Lung (tissue), 12 donors: Measurements from ENCODE around the gene SAMD15. TPM values are rescaled to one million over a fixed set of nuclear protein-coding genes. Genes with fewer than 3 reads are reported as not detected.

Experiments used
- ATAC-seq: fragments of 200-7000 bp; cut with Tn5 transposase; one replicate; pipeline ENCODE4 v1.9.1; 2020; ENCODE audit warnings: moderate number of reproducible peaks; ENCODE audit not compliant: insufficient read depth, low FRiP score
- DNase-seq, 3 donors: peaks; one replicate each; pipeline ENCODE4 v3.0.0-alpha.2; 2013 to 2017
- H3K27ac ChIP-seq, 2 donors: one replicate each; pipeline ENCODE4 v1.5.1; 2013; ENCODE audit warnings: mild to moderate bottlenecking in 2 of 2, moderate library complexity in 2 of 2, control low read depth in 1 of 2, inconsistent platforms in 1 of 2, low read depth in 1 of 2, low read length in 1 of 2
- H3K27me3 ChIP-seq, 3 donors: one replicate each; pipeline ENCODE4 v1.5.1; 2013; ENCODE audit warnings: low read length in 2 of 3; ENCODE audit not compliant: control insufficient read depth in 3 of 3, insufficient read depth in 3 of 3
- H3K36me3 ChIP-seq, 4 donors: one replicate each; pipeline ENCODE4 v1.5.1; 2013; ENCODE audit warnings: low read length in 4 of 4, mild to moderate bottlenecking in 1 of 4, moderate library complexity in 1 of 4; ENCODE audit not compliant: control insufficient read depth in 4 of 4, insufficient read depth in 4 of 4
- H3K4me1 ChIP-seq, 5 donors: one replicate each; pipeline ENCODE4 v1.5.1; 2013; ENCODE audit warnings: low read length in 5 of 5, mild to moderate bottlenecking in 2 of 5, moderate library complexity in 1 of 5; ENCODE audit not compliant: control insufficient read depth in 5 of 5, insufficient read depth in 5 of 5
- H3K4me3 ChIP-seq: one replicate; pipeline ENCODE4 v1.5.1; 2013; ENCODE audit warnings: mild to moderate bottlenecking, control low read depth, moderate library complexity
- H3K9ac ChIP-seq, 2 donors: one replicate each; pipeline ENCODE4 v1.5.1; 2013; ENCODE audit warnings: low read length in 2 of 2, control low read depth in 1 of 2; ENCODE audit not compliant: insufficient read depth in 1 of 2
- H3K9me3 ChIP-seq, 4 donors: one replicate each; pipeline ENCODE4 v1.5.1; 2013; ENCODE audit warnings: low read length in 3 of 4, mild to moderate bottlenecking in 1 of 4, moderate library complexity in 1 of 4; ENCODE audit not compliant: control insufficient read depth in 4 of 4, insufficient read depth in 3 of 4
- WGBS, 2 donors: extraction: QIAGEN DNeasy Blood & Tissue Kit; methylation state at CpG; one replicate each; pipeline ENCODE4 v1.1.7; 2013; 5-methylcytosine and 5-hydroxymethylcytosine counted together
- polyA plus RNA-seq, 2 donors: library from polyadenylated mRNA; stranded (reverse); fragments of 200-250 nt; gene quantifications; one replicate each; pipeline ENCODE4 v1.2.1, GENCODE V29; 2013
- total RNA-seq, 2 donors: library from RNA; depleted of rRNA in 1 of 2; stranded (reverse); fragments of >200 nt in 1 of 2; gene quantifications; one replicate each; pipeline ENCODE4 v1.2.1, GENCODE V29; 2014 to 2021
- TF ChIP-seq, protein P1 (sequence below): IDR thresholded peaks from 2 replicates; pipeline ENCODE4 v1.5.1; 2012; ENCODE audit warnings: mild to moderate bottlenecking; ENCODE audit errors: control extremely low read depth, extremely low read depth
- donor health status: control.
- donor health status: control.
- donor health status: Bipolar disorder and iron deficiency.
- donor health status: healthy.
- donor health status: DM: yes; HTN: yes; CAD: no.

SAMD15 gene
- total and polyA plus RNA-seq, 4 donors, result 0.71 to 12.5 (median 3.6) TPM

DNA sequence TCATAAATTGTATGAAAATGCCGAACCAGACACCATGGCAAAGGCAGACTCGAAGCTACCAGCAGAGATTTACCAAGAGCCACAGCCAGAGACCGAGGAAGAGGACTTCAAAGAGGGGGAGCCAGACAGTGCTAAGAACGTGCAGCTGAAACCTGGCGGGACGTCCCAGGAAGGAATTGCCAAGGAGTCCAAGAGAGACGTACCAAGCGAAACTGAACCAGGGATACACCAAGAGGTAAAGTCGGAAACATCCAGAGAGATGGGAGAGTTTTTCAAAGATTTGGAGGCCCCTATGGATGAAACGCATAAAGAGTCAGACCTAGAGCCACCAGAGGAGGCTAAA is 294 bp downstream of the SAMD15 start:
- Histone ChIP-seq H3K4me1 (peaks cover 0 to 18% (median 4%) of the 10 kb centered on the region in 5 donors), H3K36me3 (no peaks in the 10 kb centered on the region), H3K9me3 (no peaks in the 10 kb centered on the region), H3K9ac (peak overlapping the region in 1 of 2 donors; percentile 63), H3K27ac (peak overlapping the region in 1 of 2 donors; percentile 96), H3K27me3 (no peaks in the 10 kb centered on the region), H3K4me3 (peak overlapping the region; percentile 98)
- TF ChIP-seq, protein P1, sequence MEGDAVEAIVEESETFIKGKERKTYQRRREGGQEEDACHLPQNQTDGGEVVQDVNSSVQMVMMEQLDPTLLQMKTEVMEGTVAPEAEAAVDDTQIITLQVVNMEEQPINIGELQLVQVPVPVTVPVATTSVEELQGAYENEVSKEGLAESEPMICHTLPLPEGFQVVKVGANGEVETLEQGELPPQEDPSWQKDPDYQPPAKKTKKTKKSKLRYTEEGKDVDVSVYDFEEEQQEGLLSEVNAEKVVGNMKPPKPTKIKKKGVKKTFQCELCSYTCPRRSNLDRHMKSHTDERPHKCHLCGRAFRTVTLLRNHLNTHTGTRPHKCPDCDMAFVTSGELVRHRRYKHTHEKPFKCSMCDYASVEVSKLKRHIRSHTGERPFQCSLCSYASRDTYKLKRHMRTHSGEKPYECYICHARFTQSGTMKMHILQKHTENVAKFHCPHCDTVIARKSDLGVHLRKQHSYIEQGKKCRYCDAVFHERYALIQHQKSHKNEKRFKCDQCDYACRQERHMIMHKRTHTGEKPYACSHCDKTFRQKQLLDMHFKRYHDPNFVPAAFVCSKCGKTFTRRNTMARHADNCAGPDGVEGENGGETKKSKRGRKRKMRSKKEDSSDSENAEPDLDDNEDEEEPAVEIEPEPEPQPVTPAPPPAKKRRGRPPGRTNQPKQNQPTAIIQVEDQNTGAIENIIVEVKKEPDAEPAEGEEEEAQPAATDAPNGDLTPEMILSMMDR, result no peak
- WGBS, 2 donors, result 17 to 18% methylated on average over 10 of the region's 10 CpGs
- DNase-seq (no peak), ATAC-seq (peak; percentile 3)

DNA sequence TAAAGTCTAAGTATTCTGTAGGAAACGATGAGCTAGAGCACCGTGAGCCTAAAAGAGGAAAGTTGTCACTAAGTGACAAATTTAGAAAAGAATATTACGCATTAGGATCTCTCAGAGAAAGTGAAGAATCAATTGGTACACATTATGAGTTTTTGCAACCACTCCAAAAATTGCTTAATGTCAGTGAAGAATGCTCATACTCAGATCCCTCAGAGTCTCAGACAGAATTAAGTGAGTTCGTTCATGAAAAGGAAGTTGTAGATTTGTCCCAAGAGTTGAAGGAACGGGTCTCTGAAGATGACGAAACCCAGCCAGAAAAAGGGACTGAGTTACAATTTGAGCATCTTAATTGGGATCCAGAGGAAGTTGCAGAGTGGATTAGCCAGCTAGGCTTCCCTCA is 1.5 kb downstream of the SAMD15 start:
- no peak overlapping the region for H3K9ac ChIP-seq
- WGBS, 2 donors, result 42 to 70% methylated on average over 6 of the region's 6 CpGs
- no peaks in the 10 kb centered on the region for H3K27me3 ChIP-seq
- no peak overlapping the region for H3K4me3 ChIP-seq
- peaks cover 0 to 18% (median 4%) of the 10 kb centered on the region in 5 donors for H3K4me1 ChIP-seq
- DNase-seq (no peak), ATAC-seq (no peak)
- H3K9me3 ChIP-seq, result no peaks in the 10 kb centered on the region
- H3K27ac ChIP-seq, result no peak overlapping the region
- TF ChIP-seq, protein P1, result no peak
- H3K36me3 ChIP-seq, result no peaks in the 10 kb centered on the region

DNA sequence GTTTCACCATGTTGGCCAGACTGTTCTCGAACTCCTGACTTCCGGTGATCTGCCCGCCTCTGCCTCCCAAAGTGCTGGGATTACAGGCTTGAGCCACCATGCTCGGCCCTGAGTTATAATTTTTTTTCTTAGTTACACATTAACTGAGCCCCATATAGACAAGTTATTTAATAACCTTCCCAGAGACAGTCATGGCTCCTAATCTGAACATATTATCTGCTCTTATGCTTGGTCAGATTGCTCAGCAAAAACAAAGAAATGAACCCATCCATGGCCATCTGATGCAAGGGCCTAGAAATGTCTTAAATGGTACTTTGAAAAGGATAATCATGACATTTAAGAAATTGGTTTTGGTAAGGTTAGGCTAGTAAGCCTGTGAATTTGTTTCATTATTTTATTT is 13.0 kb downstream of the SAMD15 start:
- Histone ChIP-seq H3K4me1 (no peaks in the 10 kb centered on the region), H3K4me3 (no peak overlapping the region), H3K9me3 (no peaks in the 10 kb centered on the region), H3K36me3 (no peaks in the 10 kb centered on the region), H3K27me3 (no peaks in the 10 kb centered on the region), H3K27ac (no peak overlapping the region), H3K9ac (no peak overlapping the region)
- no peak for ATAC-seq
- DNase-seq, result no peak
- TF ChIP-seq, protein P1, result no peak
- 92 to 97% methylated on average over 4 of the region's 4 CpGs for WGBS, 2 donors

DNA sequence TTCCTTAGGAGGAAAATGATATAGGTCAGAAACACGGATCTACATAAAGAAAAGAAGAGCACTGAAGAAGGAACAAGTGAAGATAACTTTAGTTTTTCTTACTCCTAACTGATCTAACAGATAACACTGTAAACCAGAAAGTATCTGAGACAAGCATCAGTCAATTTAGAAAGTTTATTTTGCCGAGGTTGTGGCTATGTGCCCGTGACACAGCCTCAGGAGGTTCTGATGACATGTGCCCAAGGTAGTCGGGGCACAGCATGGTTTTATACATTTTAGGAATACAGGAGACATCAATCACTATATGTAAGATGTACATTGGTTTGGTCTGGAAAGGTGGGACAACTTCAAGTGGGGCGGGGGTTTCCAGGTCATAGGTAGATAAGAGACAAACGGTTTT is 23.0 kb downstream of the SAMD15 start:
- Histone ChIP-seq H3K36me3 (no peaks in the 10 kb centered on the region), H3K27ac (no peak overlapping the region), H3K9ac (no peak overlapping the region), H3K9me3 (no peaks in the 10 kb centered on the region), H3K4me1 (no peaks in the 10 kb centered on the region), H3K4me3 (no peak overlapping the region), H3K27me3 (no peaks in the 10 kb centered on the region)
- no peak for DNase-seq
- no peak for ATAC-seq
- TF ChIP-seq, protein P1, result no peak
- 84 to 89% methylated on average over 6 of the region's 6 CpGs for WGBS, 2 donors
